Left colon (tissue), 2 donors: ENCODE results near the gene ALPG. TPM values are rescaled to one million over a fixed set of nuclear protein-coding genes. Genes with fewer than 3 reads are reported as not detected.
A peak's percentile ranks its signal among the peaks of the same experiment; 100 is the strongest.
"Not testable (repeated sequence)": the region's sequence is repeated elsewhere in the genome, so short reads cannot be mapped to it uniquely, and the experiment has no call there.

Experiments
- ATAC-seq: fragments of 200-7000 bp; cut with Tn5 transposase; one replicate; pipeline ENCODE4 v1.9.1; 2020; ENCODE audit warnings: mild to moderate bottlenecking, moderate library complexity
- DNase-seq, 2 donors: peaks; one replicate each; pipeline ENCODE4 v3.0.0-alpha.2; 2020
- intact Hi-C, 2 donors: fragments of 100-400 bp; cut with DNase I in 1 of 2; cut with micrococcal nuclease in 1 of 2; formaldehyde crosslinking; loops; one replicate each; pipeline versions ENCODE4 v1.11.2 to v1.14.0; 2022; cut with DNase I, micrococcal nuclease
- total RNA-seq, 2 donors: library from RNA; stranded (reverse); fragmentation: NEBNext Ultra II Directional; extraction: Animal tissue kit (Norgen Biotek cat#: 25700); gene quantifications; one replicate each; pipeline ENCODE4 v1.2.1, GENCODE V29; 2021
- donor health status: DM: no; HTN: no; CAD: no.
- donor health status: DM: yes; HTN: yes; CAD: no.

Gene ALPG
- total RNA-seq, 2 donors from 2014 or later, result 0.56 to 1.8 TPM

- no peak for DNase-seq
- ATAC-seq, result peak; percentile 15
- intact Hi-C loops, result no loop called here
Measured at GRCh38 chr2:232415736-232416520, 9.3 kb downstream of the ALPG start.

GRCh38 chr2:232416521-232417470, 10.2 kb downstream of the ALPG start:
- intact Hi-C loops, result no loop called here
- ATAC-seq, result no peak
- DNase-seq, result no peak

- intact Hi-C loops, result no loop called here
- DNase-seq (no peak), ATAC-seq (no peak)
Measured at GRCh38 chr2:232417489-232417888, 10.8 kb downstream of the ALPG start.

GRCh38 chr2:232418056-232418455, 11.4 kb downstream of the ALPG start:
- ATAC-seq (no peak), DNase-seq (no peak)
- intact Hi-C loops, result no loop called here

DNA sequence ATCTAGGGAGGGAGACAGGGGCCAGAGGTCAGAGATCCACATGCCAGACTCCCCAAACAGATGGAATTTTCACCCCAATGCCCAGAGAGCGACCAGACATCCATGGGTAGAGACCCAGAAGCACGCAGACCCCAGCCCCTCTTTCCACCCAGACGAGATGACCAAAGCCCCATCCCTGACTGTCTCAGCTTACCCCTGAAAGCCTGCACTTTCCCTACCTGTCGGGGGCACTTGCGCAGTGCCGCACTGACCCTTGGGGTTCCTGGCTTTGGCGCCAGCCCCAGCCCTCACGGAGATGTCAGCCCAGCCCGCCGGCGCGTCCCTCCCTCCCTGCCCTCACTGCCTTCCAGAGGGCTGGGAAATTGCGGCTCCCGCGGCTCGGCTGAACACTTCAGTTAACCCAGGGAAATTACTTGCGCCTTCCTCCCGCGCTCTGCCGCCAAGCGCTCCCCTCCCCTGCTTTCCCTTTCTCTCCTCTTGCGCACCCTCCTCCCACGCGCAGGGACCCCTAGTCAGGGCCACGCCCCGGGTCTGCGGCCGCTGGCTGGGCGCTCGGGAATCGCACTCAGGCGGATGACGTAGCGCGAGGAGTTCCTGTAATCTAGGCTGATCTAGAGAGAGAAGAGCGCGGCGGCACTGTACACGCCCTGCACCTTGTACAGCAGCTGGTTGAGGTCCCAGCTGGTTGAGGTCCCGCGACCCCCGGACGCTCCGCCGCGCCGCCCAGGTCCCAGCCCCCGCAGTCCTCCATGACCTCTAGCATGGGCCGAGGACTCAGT, 12.0 kb downstream of the ALPG start:
- intact Hi-C loops, result no loop called here
- ATAC-seq, result peak; percentile 68

DNA sequence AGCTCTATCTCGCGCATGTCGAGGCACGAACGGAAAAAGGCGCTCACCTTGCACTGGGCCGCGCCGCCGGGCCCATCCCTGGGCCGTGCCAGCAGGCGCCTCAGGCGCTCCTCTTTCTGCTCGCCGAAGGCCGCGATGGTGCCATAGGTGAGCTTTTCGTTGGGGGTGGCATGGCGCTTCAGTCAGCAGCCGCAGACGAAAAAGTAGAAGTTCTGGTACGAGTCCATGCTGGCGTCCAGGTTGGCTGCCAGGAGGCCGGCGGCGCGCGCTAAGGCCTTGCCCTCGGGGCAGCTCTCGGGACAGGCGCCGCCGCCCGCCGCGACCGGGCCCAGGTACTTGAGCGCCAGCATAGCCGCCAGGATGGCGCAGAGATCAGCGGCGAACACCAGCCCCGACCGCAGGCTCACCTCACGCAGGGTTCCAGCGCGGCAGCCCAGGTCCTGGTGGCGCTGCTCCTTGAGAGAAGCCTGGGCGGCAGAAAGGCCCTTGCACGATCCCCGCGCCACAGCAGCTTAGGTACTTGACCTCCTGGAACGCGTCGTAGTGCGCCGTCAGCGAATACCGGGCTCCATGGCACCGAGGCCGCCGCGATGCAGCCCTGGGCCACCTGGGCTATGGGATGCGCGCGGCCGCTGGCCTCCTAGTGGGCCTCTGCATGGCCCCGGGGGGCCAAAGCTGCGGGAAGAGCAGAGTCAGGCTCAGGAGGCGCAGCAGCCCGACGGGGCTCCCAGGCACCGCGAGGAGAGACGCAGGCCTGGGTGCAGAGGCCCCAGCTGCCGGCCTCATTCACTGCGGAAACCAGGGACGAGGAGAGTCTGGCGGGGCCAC, 12.8 kb downstream of the ALPG start:
- intact Hi-C loops, result no loop called here
- DNase-seq (no peak), ATAC-seq (peak; percentile 17)

More for the DNA sequence above, 12.0 kb downstream of the ALPG start:
- peak in 1 of 2 donors; percentile 51 for DNase-seq

DNA sequence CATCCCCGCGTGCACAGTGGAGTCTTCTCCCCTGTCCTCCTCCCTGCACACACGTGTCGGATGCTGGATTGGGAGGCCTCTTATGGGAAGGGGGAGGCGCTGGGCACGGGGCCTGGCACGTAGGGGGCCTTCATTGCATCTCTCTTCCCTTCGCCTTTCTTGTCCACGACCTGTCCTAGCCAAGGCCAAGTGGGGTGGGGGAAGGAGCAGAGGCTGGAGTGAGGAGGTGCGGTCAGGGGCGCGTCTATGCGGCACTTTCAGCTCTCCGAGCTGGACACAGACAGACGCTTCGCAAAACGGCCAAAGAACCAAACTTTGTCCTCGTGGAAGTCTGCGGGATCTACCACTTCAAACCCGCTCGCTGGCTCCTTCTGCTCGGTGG, 13.4 kb downstream of the ALPG start:
- no peak for DNase-seq
- intact Hi-C loops, result no loop called here
- ATAC-seq, result no peak

- DNase-seq, result peak in 1 of 2 donors; percentile 68
- intact Hi-C loops, result no loop called here
- peak; percentile 89 for ATAC-seq
Measured at GRCh38 chr2:232420463-232421188, 14.0 kb downstream of the ALPG start.

- DNase-seq, result no peak
Measured at GRCh38 chr2:232421189-232421785, 14.6 kb downstream of the ALPG start.

GRCh38 chr2:232422051-232422450, 15.4 kb downstream of the ALPG start:
- intact Hi-C loops, result no loop called here
- no peak for DNase-seq
- ATAC-seq, result no peak

More at GRCh38 chr2:232421189-232421785, 14.6 kb downstream of the ALPG start:
- intact Hi-C loops, result no loop called here
- peak; percentile 30 for ATAC-seq

- DNase-seq, ATAC-seq: not testable (repeated sequence)
Measured at GRCh38 chr2:232422996-232423395, 16.4 kb downstream of the ALPG start.

DNA sequence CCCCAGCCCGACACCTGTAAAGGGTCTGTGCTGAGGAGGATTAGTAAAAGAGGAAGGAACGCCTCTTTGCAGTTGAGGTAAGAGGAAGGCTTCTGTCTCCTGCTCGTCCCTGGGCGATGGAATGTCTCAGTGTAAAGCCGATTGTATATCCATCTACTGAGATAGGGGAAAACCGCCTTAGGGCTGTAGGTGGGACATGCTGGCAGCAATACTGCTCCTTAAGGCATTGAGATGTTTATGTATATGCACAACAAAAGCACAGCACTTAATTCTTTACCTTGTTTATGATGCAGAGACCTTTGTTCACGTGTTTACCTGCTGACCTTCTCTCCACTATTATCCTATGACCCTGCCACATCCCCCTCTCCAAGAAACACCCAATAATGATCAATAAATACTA, 16.8 kb downstream of the ALPG start:
- intact Hi-C loops, DNase-seq, ATAC-seq: not testable (repeated sequence)

More at GRCh38 chr2:232422996-232423395, 16.4 kb downstream of the ALPG start:
- intact Hi-C loops, result not testable (repeated sequence)

GRCh38 chr2:232431705-232432590, 25.3 kb downstream of the ALPG start:
- intact Hi-C loops, result loop anchor here (10.0 kb wide), 1 partner anchor 507 kb away; the partner anchor contains the start of gene NPPC (in 2 of the 2)
- no peak for ATAC-seq
- DNase-seq, result no peak

DNA sequence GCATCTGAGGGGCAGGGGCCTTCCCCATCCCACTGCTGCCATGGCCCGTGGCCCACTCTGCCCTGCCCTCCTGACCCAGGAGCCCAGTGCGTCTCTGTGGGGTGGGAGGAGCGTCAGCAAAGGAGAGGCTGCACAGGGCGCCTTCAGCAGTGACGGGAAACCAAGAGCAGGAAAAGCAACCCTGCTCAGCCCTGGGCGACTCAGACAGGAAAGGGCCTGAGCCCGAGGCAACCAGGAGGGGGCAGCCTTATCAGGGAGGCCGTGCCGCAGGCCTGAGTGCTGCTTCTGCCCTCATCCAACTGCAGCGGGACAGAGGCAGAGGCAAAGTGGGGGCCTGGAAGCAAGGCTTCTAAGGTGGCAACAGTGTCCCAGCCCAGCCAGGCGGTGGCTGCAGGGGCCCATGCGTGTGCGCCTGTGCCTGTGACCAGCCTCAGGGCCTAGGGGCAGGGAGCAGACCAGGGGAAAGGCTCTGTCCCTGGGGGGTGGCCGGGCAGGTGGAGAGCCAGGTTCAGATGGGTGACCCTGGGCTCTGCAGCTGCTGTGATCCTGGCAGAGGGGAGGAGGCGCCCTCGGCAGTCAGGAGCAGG, 26.0 kb downstream of the ALPG start:
- DNase-seq (no peak), ATAC-seq (peak; percentile 52)
- intact Hi-C loops, result loop anchor here (10.0 kb wide), 1 partner anchor 508 kb away; the partner anchor contains the start of gene NPPC (in 2 of the 2)

DNA sequence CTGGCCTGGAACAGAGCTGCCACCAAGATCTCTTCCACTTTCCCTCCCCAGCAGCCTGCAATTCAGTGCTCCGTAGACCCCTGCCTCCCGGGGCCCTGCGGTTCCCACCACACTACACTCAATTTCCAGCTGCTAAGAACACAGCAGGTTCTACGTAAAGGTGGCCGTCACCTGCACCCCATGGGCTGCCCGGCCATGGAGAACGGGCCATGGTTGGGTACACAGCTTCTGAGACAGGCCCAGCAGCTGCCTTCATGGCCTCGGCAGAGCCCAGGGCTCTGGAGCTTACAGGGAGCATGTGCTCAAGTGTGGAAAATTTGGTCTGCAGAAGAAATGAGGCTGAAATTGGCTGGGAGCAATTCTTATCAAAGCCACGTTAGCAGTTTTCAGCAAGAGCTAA, 27.0 kb downstream of the ALPG start:
- not testable (repeated sequence) for DNase-seq, ATAC-seq
- intact Hi-C loops, result loop anchor here (10.0 kb wide), 1 partner anchor 509 kb away; the partner anchor contains the start of gene NPPC (in 2 of the 2)
